Measurements from ENCODE around the gene SLC16A8.

GRCh38 chr22:38080474-38080849 is 3.5 kb downstream of the SLC16A8 start:
- TF ChIP-seq CTCF (IDR thresholded peaks at IDR 0.05) (no peak), POLR2A (IDR thresholded peaks at IDR 0.05) (no peak)
